T-helper 1 cell (primary cell): Measurements from ENCODE around the gene TANGO6.

ENCODE experiments used
- DNase-seq, 5 donors: peaks; one replicate each; pipeline ENCODE4 v3.0.0-alpha.2; 2012 to 2020

The TANGO6 gene

DNA sequence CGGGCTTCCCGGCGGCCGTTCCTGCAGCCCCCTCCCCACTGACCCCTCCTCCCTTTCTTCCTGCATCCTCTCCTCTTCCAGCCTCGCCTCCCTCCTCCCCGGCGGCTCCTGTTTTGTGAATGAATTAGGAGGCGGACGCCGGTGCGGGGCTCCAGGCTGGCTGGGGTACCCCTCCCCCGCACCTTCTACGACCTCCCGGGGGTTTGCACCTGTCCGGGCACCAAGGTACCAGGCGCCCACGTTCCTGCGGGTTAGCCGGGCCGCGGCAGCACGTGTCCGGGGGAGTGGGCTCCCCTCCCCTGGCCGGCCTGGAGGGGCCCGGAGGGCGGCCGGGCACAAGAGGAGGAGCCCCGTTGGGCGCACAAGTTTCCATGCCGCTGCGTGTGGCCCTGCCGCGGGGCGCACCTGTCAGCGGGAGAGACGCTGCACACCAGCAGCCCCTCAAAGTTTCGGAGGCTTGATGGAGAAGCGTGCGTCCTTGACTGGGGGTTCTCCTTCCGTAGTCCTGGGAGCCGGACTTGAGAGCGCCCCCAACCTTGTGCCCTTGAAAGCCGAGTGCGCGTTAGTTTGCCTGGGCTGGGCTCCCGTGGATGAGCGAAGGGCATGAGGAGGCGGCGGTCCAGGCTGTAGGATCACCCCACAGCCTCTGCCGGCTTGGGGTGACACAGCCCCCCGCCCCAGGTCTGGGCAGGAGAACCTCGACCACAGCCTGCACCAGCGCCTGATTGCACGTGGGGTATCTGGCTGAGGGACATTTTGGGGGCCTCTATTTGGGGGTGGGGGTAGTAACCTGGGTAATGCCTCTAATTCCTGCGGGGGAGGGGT, 263.4 kb downstream of the TANGO6 start:
- DNase-seq: no peak

DNA sequence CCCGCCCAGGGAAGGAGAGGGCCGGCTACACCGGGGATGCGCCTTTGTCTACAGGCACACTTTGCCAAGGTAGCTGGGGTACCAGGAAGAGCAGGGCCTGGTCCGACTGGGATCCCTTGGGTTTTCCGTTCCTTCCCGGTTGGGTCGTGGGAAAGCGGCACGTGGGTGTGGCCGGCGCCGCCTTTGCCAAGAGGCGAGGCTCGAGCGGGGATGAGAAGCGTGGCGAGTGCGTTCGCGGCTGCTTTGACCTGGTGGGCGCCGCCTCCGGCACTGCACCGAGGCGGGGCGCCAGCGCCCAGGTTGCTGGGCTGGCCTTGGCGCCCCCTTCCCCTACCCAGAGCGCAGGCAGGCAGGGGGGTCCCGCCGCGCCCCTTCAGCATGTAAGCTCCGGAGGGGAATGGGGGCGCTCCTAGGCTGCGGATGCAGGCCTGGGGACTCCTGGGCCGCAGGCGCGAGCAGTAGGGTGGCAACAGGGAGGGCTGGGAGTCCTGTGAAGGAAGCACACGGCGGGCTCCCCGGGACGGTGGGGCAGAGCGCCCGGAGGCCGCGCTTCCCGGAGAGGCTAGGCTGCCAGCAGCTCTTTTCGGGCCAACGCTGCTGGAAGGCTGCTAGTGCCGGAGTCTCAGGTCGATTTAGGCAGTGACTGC, 264.1 kb downstream of the TANGO6 start:
- no peak for DNase-seq

DNA sequence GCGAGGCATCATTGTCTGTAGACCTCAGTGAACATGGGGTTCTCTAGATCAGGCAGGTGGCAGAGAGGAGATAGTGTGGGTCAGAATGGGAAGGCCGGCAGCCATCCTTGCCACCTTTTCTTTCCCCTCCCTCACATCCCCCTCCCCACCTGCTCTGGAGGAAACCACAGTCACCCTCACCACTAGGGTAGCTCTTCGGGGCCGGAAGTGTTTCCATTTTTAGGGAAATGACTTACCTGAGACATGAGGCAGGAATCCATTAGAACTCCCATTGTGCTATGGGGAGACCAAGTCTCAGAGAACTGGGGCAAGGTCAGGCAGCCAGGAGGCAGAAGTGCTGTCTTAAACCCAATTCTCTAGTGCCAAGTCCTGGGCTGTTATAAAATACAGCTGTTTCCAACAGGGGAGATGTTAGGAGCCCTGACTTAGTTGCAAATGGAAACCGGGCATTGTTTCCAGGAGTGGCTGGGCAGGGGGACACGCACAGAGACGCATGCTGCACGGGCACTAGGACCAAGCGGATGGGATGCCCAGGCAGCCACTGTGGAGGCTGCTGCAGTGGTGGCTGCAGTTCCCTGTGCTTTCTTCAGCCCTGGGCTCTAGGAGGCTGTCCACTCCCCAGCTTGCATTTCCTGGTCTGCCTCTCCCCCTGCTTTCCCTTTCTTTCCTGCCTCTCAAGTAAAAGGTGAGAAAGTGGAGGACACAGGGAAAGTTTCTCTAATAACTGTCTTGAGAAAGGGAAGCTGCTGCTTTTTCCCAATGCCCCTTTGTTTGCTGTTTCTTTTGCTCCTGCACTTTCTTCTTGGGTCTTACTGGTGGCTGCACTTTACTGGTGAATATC, 265.0 kb downstream of the TANGO6 start:
- DNase-seq: no peak

DNA sequence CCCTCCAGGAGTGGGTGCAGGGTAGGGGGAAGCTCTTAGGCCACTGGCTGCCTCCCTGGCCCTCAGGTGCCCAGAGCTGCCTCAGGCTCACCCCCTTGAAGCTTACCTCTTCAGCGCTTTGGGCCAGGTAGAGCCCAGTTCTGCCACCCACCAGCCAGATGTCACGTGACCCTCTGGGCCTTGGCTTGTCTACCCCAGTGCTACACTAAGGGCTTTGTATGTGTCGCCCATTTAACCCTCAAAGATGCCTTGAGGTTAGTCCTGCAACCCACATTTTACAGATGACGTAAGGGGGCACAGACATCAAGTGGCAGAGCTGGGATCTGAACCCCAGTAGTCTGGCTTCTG, 265.5 kb downstream of the TANGO6 start:
- no peak for DNase-seq

DNA sequence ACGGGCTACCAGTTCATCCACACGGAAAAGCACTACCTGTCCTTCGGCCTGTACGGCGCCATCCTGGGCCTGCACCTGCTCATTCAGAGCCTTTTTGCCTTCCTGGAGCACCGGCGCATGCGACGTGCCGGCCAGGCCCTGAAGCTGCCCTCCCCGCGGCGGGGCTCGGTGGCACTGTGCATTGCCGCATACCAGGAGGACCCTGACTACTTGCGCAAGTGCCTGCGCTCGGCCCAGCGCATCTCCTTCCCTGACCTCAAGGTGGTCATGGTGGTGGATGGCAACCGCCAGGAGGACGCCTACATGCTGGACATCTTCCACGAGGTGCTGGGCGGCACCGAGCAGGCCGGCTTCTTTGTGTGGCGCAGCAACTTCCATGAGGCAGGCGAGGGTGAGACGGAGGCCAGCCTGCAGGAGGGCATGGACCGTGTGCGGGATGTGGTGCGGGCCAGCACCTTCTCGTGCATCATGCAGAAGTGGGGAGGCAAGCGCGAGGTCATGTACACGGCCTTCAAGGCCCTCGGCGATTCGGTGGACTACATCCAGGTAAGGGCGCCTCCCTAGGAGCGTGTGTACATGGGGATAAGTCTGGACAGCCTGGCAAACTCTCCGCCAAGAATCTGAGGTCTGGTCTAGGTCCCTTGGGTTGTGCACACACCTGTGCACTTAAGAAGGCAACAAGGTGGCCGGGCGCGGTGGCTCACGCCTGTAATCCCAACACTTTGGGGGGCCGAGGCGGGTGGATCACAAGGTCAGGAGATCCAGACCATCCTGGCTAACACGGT, 266.3 kb downstream of the TANGO6 start:
- DNase-seq: no peak

DNA sequence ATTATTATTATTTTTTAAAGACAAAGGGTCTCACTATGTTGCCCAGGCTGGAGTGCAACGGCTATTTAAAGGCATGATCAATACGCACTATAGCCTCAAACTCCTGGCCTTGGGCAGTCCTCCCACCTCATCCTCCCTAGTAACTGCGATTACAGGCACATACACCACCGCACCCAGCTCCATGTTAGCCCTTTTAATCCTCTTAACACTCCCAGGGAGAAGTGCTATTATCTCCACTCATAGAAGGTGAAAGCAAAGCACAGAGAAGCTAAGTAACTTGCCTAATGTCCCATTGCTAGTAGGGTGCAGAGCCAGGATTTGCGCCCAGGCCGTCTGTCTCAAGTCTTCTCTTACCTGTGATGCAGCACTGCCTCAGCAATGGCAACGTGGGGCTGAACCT, 267.1 kb downstream of the TANGO6 start:
- no peak for DNase-seq

DNA sequence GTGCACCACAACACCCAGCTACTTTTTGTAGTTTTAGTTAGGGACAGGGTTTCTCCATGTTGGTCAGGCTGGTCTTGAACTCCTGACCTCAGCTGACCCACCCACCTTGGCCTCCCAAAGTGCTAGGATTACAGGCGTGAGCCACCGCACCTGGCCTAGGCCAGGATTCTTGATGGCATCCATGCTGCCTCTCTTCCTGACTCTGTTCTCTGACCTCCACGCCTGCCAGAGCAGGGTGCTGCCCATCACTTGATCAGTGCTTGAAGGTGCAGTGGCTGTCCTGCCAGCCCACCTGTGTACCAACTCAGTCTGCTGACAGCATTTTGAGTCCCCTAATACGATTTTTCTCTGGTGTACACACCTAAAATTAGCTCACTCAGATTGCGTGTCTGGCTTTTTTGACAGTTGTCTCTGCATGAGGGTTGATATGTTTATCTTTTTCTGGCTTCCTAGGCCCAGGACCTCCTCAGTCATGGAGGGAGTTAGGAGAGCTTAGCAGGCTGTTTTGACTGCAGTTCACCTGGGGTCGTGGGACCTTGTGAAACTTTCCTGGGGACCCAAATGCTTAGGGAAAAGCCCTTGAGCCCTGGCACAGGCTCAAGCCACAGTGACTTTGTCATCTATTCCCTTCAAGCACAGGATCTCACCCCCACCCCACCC, 268.0 kb downstream of the TANGO6 start:
- no peak for DNase-seq

DNA sequence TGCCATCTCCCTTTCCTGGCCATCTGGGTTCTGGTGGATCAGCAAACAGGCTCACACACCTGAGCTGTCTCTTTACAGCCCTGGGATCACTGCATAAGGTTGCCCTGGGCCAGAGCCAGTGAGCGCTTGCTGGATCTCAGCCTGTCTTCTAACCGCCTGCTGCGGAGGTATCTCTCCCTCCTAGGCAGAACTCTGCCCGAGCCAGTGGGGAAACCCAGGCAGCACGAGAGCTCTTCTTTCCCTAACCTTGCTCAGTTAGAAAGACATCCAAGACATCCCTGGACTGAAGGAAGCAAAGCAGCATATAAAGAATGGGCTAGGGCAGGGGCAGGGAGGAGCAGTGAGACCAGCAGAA, 268.5 kb downstream of the TANGO6 start:
- no peak for DNase-seq

DNA sequence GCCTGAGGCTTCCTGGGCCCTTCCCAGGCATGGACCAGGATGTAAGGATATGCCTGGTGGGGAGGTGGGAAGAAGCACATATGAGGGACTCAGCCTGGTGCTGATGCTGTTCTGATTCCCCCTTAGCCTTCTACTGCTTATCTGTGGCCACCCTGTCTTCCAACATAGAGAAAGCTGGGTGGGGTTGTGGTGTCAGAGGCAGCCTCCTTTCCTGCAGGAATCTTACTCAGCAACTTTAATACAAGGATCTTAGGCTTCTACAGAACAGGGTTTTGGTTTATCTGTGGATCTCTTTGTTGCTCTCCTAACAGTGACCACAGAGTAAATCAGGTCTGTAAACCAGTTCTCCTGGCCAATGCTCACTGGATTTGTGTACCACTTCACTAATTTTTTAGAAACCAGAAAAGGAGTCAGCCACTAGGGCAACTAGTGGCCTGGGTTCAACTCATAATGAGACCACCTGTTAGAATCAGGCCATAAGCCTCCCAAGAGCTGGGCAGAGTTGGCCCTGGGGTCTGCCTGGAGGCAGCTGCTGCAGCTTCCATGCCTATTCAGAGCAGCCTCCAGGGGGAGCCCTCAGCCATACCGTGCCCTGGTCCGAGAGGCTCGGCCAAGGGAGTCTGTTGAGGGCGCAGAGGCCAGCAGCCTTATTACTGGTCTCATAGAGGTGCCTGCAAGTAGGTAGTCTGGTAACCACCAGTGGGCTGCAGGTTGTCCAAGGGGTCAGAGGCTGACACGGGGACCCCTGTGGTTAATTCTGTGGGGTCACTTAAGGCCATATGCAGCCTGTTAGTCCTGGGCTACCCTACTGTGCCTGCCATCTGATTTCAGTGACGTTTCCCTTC, 269.2 kb downstream of the TANGO6 start:
- peak in 3 of 5 donors; percentile 20 to 40 (median 26) for DNase-seq

DNA sequence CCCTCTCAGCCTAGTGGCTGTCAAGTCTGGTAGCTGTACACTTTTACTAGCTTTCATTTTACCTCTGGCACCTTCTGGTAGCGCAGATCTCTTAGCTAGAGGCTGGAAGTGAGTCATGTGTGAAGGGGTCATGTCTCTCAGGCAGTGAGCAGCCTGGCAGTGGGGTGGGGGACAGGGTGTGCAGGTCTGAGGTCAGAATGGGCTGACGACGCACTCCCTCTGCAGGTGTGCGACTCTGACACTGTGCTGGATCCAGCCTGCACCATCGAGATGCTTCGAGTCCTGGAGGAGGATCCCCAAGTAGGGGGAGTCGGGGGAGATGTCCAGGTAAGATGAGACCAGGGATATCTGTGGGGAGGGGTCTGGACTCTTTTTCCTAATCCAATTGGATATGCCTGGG, 269.9 kb downstream of the TANGO6 start:
- no peak for DNase-seq

DNA sequence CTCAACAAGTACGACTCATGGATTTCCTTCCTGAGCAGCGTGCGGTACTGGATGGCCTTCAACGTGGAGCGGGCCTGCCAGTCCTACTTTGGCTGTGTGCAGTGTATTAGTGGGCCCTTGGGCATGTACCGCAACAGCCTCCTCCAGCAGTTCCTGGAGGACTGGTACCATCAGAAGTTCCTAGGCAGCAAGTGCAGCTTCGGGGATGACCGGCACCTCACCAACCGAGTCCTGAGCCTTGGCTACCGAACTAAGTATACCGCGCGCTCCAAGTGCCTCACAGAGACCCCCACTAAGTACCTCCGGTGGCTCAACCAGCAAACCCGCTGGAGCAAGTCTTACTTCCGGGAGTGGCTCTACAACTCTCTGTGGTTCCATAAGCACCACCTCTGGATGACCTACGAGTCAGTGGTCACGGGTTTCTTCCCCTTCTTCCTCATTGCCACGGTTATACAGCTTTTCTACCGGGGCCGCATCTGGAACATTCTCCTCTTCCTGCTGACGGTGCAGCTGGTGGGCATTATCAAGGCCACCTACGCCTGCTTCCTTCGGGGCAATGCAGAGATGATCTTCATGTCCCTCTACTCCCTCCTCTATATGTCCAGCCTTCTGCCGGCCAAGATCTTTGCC, 271.1 kb downstream of the TANGO6 start:
- no peak for DNase-seq

DNA sequence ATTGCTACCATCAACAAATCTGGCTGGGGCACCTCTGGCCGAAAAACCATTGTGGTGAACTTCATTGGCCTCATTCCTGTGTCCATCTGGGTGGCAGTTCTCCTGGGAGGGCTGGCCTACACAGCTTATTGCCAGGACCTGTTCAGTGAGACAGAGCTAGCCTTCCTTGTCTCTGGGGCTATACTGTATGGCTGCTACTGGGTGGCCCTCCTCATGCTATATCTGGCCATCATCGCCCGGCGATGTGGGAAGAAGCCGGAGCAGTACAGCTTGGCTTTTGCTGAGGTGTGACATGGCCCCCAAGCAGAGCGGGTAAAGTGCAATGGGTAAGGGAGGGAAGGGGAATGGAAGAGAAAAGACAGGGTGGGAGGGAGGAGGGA, 271.6 kb downstream of the TANGO6 start:
- no peak for DNase-seq

DNA sequence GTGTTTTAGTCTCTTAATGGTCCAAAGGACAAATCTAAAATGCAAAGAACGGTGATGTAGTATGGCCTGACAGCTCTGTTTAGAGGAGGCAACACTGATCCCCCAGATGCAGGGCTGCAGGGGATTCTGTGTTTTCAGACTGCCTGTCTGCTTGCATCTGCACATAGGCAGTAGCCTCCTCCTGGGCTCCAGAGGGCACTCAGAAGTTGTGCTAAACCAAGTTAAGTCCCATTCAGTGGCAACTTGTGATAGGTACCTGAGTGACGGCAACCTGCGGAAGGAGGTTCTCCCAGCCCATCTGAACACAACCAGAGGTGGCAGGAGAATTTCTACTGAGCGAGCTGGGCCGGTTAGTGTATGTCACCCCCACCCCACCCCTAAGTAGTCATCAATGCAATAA, 272.0 kb downstream of the TANGO6 start:
- DNase-seq: no peak

DNA sequence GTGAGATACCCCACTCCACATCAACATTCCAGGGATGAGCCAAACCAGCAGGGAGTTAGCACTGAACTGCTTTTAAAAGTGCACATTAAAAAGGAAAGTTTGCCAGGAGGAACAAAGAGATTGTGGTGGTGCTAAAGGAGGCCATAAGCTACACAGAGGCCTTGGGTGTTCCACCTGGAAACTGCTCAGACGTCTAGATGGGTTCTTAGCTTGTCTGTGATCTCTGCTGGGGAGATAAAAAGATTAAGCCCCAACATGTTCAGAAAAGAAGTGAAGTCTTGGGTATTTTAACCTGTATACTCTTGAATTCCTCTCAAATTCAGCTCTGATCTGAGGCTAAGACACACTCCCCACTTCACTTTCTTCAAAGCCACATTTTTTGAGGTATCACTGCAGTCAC, 272.5 kb downstream of the TANGO6 start:
- no peak for DNase-seq

DNA sequence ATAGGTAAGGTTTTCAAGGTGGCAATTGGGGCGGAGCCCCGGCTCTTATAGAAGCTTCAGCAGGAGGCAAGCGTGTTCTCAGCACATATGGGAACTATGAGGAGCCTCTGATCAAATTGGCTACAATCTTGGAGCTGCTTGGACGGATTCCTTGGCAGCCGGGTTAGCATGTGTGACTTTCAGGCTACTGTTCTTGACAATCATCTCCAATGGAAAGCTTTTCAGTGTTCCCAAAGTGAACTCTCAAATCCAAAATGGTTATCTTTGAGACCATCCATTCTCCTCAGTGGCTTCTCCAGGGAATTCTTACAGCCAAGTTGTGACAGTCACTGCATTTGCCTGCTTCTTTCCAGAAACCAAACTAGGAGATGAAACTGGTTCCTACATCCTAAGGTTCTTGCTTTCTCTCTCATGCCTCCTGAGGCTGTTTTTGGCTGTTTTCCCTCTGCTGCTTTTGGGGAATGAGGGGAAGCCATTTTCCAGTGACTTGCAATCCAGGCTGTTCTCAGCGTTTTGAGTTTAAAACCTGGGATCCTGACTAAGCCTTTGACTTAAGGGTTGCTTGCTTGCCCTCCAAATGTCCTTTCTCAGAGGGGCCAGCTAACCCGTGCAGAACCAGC, 273.0 kb downstream of the TANGO6 start:
- DNase-seq: no peak

DNA sequence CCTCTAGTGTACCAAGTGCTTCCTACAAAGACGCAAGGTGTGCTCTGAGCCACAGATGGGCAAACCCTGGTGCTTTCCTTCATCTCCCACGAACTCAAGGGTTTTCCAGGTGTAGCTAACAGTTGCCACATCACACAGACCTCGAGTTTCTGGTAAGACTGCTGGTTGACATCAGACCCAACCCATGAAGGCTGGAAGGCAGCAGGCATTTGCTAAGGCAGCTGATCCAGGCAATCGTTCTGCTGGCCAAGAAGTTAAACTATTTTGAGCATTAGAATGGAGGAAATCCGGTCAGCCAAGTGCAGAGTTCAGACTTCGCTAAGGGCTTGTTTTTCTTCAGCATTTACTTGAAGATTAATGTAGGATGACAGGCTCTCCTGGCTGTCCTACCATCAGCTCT, 273.6 kb downstream of the TANGO6 start:
- no peak for DNase-seq

DNA sequence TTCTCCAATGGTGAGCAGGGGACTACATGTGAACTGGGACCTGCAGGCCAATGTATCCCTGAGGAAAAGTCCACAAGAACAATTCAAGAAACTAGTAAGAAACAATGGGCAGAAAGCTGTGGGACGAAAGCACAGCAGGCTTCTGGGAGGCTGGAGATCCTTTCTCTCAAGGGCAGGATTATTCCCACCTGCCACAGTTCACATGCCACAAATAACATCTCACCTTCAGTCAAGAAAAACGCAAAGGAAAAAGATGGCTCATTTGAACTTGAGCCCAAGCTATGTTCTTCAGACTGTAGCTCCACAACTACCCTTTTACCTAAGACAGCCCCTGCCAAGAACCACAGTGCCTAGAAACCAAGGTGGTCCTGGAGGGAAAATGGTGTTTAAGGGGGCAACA, 275.1 kb downstream of the TANGO6 start:
- no peak for DNase-seq

DNA sequence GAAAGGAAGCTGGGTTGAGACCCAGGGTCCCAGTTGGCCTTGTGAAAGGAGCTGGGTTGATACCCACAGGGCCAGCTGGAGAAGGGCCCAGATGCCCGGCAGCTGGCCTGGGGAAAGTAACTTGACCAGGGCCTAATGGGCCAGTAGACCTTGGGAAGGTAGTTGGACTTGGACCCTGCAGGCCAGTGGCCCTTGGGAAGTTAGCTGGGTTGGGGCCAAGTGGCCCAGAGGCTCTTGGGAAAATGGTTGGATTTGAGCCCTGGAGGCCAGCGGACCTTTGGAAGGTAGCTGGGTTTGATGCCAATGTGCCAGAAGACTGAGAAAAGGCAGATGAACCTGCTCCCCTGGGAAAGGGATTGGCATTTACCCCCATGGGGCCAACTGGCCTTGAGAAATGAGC, 275.7 kb downstream of the TANGO6 start:
- DNase-seq: no peak

DNA sequence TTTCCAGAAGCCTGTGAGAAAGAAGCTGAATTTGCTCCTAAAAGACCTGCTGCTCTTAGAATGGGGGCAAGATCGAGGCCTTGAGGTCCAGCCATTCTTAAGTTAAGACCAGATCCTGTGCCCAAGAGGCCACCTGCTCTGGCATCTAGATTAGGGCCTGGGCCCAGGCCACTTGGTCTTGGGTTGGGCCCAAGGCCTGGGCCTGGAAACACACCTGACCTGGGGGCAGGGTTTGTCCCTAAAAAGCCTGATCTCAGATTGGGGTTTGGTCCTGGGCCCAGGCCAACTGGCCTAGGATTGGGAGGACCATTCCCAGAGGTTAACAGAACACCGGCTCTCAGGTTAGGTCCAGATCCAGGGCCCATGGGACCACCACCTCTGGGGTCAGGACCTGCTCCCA, 276.2 kb downstream of the TANGO6 start:
- no peak for DNase-seq

DNA sequence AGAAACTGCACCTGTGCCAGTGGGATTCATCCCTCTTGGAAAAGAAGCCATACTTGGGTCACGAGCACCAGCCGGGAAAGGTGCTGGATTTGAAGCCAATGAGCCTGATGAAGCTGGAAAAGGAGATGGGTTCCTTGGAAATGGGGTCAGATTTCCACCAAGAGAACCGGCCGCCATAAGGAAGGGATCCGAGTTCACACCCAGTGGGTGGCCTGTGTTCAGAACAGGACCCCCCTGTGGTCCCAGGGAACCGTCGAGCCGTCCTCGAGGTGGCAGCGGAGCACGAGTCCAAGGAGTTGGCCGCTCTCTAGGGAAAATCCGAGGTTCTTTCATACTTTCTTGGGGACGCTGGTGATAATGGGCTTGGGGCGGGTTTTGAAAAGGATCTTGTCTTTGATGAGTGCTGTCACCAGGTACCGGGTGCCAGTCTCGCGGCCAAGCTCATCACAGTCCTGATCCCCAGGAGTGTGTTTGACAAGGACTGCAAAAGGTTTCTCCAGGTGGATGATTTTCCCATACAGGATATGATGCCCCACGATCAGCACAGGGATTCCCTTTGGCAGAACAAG, 276.8 kb downstream of the TANGO6 start:
- no peak for DNase-seq
